Hepatic stellate cell (primary cell): ENCODE data around the gene PLSCR5.
A peak's percentile ranks its signal among the peaks of the same experiment; 100 is the strongest.

Experiments
- DNase-seq: peaks from one replicate; pipeline ENCODE4 v3.0.0; 2011; ENCODE audit warnings: low spot score

Gene PLSCR5

DNA sequence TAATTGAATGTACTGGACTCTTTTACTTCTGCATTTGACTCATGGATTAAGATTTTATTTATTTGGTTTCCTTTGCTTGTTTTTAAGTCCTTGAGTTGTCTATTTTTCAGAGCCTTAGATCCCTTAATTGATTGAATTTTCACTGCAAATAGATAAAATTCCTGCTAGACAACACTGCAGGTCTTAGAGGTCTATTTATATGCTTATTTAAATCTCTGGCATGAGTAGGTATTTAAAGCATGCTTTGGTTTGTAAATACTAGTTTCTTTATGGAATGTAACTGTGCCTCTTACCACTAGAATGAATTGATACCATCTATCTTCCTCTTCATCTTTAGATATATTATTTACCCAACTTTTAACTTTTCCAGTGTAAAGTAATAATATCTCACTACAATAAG lies 20.0 kb downstream of the PLSCR5 start:
- no peak for DNase-seq

DNA sequence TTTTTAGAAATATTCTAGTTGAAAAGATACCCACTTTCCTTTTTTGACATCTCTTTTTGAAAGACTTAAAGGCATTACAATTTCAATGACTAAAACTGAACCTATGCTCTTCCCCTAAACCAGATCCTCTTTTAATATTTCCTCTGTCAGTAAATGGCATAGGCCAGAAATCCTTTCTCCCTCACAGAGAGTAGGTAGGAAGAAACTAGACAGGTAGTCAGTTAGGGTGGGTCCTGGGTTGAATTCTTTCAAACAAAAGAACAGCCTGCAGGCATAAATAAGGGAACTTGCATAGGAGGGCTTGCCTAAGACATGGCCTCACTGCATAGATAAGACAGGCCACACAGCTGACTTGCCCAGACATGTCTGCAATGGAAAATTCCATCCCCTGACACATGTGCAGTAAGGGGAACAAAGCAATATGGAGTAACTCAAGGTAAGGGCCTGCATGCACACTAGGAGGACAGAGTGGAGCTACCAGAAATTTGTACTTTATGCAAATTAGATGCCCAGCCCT lies 23.1 kb downstream of the PLSCR5 start:
- no peak for DNase-seq

DNA sequence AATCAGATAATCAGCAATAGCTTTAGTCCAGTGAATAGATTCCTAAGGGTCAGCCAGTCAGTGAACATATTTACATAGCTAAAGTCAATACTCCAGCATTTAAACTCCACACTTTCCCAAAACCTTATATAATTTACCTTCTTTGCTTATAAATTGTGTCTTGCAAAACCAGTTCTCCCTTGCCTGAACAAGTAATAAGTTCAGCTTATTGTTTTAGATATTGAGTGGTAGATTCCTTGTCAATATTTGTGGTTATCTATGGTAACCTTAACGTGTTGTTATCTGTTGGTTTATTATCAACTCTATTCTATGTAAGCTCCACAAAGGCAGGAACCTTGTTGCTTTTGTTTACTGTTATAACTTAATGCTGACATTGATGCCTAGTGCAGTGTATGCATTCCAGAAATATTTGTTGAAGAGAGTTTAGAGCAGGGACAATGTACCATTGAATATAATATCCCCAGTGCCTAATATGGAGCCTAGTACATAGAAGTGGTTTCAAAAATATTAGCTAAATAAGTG lies 24.0 kb downstream of the PLSCR5 start:
- no peak for DNase-seq

DNA sequence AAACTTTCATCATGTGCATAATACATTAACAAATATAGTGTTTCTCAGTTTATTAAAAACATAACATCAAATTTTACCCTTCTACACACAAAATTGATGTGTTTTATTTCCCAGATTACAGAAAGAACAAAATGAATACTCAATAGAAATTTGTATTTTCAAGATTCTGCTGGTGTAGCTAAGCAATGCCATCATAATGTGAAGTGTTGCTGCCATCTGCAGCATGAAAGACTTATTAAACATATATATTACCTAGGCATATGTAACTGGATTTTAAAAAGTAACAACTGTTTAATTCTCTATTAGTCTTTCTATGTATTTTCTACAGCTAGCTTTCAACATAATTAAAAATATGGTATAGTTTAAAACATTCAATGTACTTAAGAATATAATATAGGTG lies 27.5 kb downstream of the PLSCR5 start:
- no peak for DNase-seq

DNA sequence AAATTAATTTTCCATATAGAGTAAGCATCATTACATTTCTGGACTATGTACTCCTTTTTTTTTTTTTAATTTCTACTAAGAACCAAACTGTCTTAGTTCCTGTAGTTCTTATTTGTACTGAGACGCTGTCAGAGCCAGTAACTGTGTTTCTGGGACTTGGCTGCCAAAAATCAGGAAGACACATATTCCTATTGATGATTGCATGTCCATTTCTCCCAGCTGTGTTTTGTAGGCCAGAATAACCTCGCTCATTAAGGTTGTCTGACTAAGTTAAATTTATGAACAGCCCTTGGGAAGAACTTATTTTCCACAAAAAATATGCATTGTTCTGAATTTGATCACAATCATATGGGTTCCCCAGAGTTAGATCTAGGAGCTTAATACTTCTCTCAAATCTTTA lies 29.5 kb downstream of the PLSCR5 start:
- DNase-seq: no peak

DNA sequence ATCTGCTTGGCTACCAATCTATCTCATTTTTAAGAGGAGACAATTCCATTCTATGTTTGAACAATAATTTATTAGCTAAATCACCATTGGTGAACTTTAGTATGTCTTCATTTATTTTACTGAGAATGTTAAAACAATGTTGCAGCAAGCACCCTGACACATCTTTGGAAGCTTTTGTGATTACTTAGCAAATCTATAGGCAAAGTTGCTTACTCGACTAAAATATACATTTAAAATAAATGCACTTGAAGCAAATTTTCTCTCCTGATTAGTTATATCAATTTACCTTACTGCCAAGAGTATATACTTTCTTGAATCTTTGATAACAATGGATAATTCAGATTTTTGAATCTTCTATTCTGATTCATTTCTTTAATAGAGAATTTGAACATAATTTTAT lies 31.0 kb downstream of the PLSCR5 start:
- no peak for DNase-seq

DNA sequence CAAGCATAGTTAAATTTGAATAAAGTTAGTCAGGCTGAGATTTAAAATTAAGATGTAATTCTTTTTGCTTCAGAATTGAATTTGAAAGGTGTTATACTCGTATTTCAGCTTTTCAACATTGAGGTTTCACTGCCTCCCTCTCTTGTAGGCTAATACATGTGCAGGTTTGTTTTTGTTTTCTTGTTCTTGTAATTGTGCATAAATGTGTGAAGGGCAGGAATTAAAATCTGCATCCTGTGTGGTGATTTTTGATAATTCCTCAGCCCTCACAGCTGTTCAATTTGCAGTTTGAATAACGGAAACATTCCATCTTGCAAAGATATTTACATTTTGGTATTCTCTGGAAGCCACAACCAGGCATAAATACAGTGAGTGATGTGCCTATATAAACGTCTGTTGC lies 35.8 kb downstream of the PLSCR5 start:
- no peak for DNase-seq

DNA sequence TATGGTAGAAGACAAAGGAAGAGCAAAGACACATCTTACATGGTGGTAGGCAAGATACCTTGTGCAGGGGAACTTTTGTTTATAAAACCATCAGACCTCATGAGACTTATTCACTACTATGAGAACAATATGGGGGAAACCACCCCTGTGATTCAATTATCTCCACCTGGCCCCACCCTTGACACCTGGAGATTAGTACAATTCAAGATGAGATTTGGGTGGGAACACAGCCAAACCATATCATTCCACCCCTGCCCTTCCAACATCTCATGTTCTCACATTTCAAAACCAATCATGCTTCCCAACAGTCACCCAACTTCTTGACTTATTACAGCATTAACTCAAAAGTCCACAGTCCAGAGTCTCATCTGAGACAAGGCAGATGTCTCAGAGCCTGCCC lies 39.0 kb downstream of the PLSCR5 start:
- no peak for DNase-seq

DNA sequence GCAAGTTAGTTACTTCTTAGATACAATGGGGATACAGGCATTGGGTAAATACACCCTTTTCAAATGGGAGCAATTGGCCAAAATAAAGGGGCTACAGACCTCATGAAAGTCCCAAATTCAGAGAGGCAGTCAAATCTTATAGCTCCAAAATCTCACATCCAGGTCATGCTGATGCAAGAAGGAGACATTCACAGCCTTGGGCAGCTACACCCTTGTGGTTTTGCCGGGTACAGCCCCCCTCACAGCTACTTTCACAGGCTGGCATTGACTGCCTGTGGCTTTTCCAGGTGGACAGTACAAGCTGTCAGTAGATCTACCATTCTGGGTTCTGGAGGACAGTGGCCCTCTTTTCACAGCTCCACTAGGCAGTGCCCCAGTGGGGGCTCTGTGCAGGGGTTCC lies 43.3 kb downstream of the PLSCR5 start:
- DNase-seq: no peak

DNA sequence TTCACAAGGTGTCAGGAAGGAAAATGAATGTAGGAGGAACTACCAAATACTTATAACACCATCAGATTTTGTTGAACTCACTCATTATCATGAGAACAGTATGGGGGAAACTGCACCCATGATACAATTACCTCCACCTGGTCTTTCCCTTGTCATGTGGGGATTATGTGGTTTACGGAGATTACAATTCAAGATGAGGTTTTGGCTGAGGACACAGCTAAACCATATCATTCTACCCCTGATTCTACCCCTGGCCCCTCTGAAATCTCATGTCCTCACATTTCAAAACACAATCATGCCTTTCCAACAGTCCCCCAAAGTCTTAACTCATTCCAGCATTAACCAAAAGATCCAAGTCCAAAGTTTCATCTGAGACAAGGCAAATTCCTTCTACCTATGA lies 43.7 kb downstream of the PLSCR5 start:
- no peak for DNase-seq

DNA sequence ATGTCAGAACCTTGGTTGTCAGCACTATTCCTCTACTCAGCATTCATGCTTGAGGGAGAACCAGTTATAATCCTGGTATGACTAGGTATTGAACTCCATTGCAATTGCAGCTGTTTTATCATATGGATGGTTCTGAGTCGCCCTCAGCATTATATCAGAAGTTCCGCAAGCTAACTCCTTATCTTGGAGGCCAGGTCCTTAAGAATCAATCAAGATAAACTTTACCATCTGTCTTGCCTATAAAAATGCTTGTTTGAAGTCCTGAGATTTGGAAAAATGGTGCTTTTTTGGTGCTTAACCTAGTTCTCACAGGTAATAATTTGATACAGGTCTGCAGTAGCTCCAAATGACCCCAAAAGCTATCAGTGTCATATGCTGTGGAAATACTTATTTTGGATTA lies 44.5 kb downstream of the PLSCR5 start:
- DNase-seq: no peak

DNA sequence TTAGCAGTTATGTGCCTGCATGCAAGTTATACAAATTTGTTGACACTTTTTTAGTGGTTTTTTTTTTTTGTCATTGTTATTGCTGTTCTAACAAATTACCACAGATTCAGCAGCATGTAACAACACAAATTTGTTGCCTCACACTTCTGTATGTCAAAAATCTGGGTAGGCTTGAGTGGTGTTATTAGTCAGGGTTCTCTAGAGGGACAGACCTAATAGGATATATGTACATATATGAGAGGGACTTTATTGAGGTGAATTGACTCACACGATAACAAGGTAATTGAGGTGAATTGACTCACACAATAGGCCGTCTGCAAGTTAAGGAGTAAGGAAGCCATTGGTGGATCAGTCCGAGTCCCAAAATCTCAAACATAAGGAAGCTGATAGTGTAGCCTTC lies 45.8 kb downstream of the PLSCR5 start:
- no peak for DNase-seq

DNA sequence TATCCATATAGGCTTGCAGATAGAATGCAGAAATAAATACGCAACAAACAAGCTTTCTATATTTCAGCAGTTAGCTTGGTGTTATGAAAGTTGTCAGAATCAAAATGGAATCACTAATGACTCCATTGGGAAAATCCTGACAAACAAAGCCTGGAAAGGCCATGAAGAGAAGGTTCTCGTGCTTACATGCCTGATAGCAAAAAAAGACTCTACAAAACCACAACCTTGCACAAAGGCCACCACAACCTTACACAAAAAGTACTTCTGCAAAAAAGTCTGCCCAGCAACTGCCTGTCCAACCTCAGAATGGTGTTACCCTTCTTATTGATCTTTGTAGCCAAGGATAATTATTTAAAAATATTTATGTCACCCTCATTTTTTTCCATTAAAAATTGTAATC lies 46.4 kb downstream of the PLSCR5 start:
- DNase-seq: no peak

DNA sequence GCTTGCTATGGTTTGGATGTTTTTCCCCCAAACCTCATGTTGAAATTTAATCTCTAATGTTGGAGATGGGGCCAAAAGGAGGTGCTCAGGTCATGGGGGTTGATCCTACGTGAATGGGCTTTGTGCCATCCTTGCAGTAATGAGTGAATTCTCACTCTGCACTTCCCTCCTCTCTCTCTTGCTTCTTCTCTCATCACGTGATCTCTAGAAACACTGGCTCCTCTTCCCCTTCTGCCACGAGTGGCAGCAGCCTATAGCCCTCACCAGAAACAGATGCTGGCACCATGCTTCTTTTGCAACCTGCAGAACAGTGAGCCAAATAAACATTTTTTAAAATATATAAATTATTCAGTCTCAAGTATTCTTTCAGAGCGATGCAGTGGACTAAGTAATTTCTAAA lies 47.4 kb downstream of the PLSCR5 start:
- DNase-seq: no peak

DNA sequence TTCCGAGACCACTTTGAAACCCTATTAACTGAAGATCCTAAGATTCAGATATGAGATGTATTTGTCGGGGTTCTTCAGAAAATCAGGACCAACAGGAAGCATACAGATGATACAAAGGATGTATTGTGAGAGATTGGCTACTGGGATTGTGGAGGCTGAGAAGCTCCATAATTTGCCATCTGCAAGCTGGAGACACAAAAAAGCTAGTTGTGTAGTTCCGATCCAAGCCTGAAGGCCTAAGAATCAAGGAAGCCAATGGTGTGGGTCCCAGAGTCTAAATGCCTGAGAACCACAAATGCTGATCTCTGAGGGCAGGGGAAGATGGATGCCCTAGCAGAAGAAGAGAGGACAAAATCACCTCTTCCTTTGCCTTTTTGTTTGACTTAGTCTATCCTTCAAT lies 49.8 kb downstream of the PLSCR5 start:
- no peak for DNase-seq

DNA sequence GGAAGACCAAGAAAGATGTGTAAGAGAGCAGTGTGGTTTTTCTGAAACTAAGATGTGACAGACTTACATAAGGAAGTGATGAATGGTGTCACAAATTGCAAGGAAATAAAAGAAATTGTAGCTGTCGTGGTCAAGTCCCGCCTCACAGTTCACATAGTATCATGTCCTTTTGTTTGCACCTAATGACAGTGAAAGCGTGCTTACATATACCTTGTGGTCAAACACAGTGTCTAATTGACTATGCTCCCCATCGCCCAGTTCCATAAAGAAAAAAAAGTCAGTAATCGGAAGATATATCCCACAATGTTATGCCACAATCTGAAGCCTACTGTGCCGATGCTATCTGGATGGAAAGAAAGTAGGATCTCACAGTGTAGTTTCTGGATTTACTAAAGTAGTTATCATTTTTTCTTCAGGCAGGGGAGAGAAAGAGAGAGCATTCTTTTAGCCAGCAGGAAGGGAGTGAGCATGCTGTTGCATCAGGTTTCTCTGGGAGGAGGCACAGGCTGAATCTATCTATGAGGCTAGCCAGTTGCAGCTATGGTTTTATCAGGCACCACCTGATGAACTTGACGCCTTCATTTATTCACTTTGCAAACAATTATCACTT lies 50.9 kb downstream of the PLSCR5 start:
- DNase-seq: no peak

DNA sequence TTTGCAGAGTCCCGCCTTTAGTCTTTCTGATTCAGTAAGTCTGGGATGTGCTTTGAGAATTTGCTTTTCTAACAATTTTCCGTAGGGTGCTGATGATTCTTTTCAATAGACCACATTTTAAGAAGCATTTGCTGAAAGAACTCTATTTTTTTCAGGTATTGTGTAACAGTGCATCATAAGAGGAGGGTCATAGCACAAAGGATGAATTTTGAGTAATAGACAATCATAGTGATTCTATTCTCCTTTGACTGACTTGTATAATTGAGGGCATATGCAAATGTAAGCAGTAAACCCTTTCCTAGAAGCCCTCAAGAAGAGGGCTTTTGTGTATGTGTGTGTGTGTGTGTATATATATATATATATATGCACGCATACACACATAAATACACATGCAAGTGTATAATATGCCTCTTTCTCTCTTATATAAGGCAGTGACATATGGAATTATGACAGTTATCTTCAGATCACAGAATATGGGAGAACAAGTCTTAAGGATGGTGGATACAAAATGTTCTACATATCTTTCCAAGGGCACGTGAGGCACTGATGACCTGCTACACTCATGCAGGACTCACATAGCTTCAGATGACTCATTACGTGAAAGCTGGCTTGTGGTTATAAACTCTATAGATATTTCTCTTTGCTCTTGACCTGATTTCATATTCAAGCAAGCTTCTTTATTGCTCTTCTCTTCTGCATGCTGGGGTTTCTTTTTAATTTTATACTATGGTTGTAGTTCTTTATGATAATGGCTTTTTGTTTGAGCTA lies 54.2 kb downstream of the PLSCR5 start:
- peak; percentile 54 for DNase-seq

DNA sequence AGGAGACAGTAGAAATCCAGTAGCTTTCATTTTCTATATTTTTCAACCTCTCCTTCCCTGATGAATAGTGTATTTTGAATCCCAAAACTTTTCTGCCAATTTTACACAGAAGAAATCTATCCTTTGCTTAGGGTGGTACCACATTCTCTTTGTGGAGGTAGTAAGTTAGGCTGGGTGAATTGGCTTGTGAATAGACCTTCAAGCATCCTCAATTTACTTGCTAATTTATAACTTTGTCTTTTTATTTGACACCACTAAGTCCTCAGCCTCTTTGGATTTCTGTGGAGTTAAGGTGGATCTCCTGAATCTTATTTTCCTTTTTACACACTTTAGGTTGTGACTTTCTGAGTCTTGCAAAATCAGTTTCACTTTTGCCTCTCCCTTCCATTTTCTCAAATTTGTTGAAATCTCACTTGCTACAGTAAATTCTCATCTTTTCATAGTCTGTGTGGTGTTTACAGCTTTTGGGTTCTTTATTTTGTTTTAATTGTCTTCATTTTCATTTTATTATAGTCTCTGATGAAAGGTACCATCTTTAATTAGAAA lies 55.0 kb downstream of the PLSCR5 start:
- no peak for DNase-seq

DNA sequence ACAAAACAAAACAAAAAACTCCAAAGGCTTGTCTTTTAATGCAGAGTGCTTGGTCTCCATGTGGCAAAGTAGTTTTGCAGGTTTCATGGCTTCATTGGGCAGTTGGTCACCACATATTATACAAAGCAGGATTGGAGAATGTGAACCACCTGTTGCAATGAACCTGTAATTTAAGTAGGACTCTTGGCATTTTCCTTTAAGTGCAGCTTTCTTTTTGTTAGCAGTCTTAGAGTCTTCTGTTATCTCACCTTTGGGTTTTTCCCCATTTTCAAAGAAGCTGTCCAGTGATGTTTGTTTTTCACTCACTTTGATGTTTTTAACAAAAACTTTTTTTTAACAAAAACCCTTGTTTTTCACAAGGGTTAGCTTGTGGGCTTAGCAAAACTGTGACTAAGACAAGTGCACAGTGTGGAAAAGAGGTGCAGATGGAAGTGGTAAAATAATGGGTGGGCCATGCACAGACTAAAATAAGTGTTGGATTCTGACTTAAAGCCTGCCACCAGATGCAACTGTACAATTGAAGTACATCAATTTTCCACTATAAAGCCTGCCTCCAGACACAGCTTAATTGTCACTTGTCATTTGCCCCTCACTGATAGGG lies 57.8 kb downstream of the PLSCR5 start:
- no peak for DNase-seq

DNA sequence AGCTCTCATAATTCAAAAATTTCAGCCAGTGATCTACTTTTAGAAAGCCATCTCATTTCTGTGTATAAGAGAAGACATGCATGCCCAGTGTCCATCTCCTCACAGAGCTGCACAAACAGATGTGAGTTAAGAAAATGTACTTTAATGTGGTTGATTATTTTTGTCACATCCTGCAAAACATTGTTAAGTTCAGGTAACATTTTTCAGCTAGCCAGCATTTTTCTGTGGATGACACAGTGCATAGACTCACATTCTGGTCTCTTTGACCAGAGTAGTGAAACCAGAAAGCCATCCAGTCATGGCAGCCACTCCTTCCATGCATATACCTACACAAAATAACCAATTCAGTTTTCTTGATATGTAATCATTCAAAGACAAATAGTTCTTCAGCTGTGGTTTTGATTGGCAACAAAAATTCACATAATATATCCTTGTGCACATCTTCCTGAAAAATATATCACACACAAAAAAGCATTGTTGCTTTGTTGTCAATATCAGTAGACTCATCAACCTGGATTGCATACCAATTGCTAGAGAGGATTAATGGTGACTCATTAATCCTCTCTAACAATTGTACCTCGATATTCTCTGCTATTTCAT lies 58.7 kb downstream of the PLSCR5 start:
- no peak for DNase-seq

DNA sequence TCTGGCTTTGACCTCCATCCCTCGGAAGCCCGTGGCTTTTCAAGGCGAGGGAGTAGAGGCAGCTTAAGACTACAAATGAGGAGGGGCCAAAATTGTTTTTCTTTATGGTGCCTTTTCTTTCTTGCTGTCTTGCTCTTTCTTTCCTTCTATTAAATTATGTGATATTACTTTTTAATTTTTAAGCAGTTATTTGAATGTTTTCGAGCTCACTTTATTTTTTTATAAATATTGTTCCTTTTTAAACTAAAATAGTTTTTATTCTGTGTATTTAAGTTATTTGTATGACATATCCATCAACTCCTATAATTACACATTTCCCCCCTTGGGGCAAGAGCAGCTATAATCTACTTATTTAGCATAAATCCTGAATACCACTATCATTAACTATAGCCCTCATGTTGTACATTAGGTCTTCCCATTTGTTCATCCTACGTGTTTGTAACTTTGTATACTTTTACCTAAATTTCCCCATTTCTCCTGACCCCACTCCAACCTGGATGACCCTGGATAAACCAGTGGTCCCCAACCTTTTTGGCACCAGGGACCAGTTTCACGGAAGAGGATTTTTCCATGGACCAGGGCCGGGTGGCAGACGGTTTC lies 60.1 kb downstream of the PLSCR5 start:
- no peak for DNase-seq
